ENCODE data around the gene IL11RA.

IL11RA gene

DNA sequence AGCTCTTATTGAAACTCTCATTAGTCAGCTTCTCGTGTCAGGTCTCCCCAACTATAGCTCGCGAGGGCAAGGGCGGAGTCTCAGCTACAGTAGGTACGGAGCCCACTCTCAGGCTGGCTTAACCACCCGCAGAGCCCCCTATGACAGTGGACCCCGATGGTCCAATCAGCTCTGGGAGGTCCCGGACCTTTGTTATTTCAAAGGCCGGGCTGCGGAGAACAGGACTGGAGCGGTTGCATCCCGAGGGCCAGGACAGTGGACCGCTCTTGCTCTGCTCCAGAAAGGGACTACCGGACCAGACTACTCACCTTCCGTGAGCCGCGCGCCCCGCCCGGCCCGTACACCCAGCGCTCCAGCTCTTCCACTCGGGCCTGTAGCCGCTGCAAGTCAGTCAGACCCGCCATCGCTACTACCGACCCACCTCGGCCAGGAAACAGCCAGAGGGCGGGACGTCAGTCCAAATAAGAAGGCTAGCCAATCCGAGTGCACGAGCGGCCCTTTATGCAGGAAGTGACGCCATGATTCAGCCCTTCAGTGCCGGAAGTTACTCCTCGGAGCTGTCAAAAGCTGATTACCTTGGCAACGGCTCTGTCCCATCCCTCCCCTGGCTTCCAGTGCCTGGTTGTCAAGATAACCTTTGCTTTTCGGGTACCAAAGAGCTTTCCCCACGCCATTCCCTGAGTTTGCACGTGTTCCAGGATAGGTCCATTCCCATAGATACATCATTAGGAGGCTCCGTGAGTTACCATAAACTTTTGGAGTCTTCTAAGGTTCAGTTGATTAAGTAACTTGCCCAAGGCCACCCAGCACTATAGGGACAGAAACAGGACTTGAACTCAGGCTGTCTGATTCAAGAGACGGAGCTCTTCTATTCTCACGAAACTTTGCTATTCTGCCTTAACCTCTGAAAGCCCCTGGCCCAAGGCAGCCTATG lies 31.7 kb upstream of the IL11RA start, which contains the start of gene DCTN3:
Gene DCTN3, minus strand, starts transcription at position 435 of the 934 bp plus-strand sequence. Its CDS starts 31 bp downstream, at position 404.
- Histone ChIP-seq H3K9me3 (no peaks in the 10 kb centered on the region), H3K36me3 (peaks cover 35% of the 10 kb centered on the region), H3K27ac (peak within 1 kb of the TSS; percentile 63), H3K27me3 (peaks cover 46% of the 10 kb centered on the region), H3K4me1 (ENCODE audit: control insufficient read depth in 1 of 2, insufficient read depth in 1 of 2, low read depth in 1 of 2, low read length in 1 of 2) (peaks cover 20 to 22% of the 10 kb centered on the region in 2 experiments), H3K4me3 (ENCODE audit: low read depth in 1 of 2, low read length in 1 of 2) (peak within 1 kb of the TSS; percentile 77 to 91)
- TF ChIP-seq, protein P1, sequence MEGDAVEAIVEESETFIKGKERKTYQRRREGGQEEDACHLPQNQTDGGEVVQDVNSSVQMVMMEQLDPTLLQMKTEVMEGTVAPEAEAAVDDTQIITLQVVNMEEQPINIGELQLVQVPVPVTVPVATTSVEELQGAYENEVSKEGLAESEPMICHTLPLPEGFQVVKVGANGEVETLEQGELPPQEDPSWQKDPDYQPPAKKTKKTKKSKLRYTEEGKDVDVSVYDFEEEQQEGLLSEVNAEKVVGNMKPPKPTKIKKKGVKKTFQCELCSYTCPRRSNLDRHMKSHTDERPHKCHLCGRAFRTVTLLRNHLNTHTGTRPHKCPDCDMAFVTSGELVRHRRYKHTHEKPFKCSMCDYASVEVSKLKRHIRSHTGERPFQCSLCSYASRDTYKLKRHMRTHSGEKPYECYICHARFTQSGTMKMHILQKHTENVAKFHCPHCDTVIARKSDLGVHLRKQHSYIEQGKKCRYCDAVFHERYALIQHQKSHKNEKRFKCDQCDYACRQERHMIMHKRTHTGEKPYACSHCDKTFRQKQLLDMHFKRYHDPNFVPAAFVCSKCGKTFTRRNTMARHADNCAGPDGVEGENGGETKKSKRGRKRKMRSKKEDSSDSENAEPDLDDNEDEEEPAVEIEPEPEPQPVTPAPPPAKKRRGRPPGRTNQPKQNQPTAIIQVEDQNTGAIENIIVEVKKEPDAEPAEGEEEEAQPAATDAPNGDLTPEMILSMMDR (IDR thresholded peaks at IDR 0.05), result no peak

DNA sequence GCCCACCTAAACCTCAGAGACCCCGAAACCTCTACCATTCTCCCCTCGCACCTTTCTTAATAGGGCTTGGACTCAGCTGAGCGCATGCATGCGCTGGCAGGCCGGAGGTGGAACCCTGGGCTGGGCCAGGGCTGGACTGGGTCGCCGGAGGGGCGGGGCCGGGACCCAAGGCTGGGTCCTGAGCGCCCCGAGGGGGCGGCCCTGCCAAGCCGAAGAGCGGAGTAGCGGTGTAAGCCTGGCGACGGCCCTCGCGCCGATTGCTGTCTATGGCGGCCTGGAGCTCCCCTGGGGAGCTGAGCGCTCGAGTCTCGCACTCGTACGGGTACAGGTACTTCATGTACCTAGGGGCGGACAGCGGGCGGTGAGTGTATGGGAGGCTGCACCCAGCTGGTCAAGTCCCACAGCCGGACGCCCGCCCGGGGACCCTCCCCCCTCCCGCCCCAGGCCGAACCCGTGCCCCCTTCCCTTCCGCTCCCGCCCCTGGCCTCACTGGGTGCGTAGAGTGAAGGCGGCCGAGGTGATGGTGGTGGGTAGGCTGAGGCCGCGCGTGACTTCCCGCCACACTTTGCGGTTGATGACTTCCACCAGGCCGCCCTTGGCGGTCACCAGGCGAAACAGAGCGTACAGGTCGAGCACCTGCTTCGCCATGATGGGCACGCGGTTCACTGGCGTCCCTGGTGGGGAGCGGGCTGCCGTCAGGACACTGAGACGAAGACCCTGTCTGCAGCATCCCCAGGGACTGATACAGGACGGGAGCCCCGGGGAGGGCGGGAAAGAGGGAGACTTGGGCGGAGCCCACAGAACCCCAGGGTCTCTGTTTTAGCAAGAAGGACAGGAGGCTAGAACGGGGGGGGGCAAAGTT lies 28.4 kb upstream of the IL11RA start:
- TF ChIP-seq, protein P1 (IDR thresholded peaks at IDR 0.05), result no peak
- H3K36me3 ChIP-seq, result peaks cover 3% of the 10 kb centered on the region
- no peaks in the 10 kb centered on the region for H3K9me3 ChIP-seq
- H3K4me3 ChIP-seq (ENCODE audit: low read depth in 1 of 2, low read length in 1 of 2), result no peak overlapping the region
- peaks cover 78% of the 10 kb centered on the region for H3K27me3 ChIP-seq
- no peak overlapping the region for H3K27ac ChIP-seq
- H3K4me1 ChIP-seq (ENCODE audit: control insufficient read depth in 1 of 2, insufficient read depth in 1 of 2, low read depth in 1 of 2, low read length in 1 of 2), result peaks cover 23 to 24% of the 10 kb centered on the region in 2 experiments

DNA sequence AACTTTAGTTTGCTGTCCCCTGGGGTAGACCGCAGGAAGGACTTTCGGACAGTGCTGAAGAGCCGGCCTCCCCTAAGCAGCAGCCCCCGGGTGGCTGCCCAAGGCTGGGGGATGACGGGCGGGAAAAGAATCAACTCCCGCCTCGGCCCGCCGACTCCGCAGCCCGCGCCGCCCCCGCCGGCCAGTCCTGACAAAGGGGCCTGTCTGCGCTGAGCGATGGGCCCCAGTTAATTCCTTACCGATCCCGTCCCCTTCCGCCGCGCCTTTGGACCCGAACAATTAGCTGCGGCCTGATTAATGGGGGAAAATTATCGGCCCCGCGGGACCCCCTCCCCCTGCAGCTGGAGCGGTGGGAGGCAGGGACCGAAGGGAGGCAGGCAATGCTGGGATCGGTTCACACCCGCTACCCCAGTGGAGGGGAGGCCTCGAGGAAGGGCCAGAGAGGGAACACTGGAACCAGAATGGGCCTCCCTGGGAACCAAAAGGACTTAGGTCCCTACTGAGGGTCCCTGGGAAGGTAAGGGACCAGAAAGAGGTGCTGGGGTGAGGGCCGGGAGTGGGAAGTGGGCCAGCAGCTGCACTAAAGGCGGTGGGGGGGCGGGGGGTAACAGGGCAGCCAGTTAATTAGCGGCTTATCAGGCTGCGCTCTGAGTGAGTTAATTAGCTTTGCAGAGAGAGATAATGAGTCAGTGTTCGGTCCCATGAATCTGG lies 27.4 kb upstream of the IL11RA start:
- Histone ChIP-seq H3K27me3 (peaks cover 89% of the 10 kb centered on the region), H3K27ac (no peak overlapping the region), H3K36me3 (no peaks in the 10 kb centered on the region), H3K4me3 (ENCODE audit: low read depth in 1 of 2, low read length in 1 of 2) (no peak overlapping the region), H3K9me3 (no peaks in the 10 kb centered on the region), H3K4me1 (ENCODE audit: control insufficient read depth in 1 of 2, insufficient read depth in 1 of 2, low read depth in 1 of 2, low read length in 1 of 2) (peaks cover 20 to 24% of the 10 kb centered on the region in 2 experiments)
- TF ChIP-seq, protein P1 (IDR thresholded peaks at IDR 0.05), result no peak

DNA sequence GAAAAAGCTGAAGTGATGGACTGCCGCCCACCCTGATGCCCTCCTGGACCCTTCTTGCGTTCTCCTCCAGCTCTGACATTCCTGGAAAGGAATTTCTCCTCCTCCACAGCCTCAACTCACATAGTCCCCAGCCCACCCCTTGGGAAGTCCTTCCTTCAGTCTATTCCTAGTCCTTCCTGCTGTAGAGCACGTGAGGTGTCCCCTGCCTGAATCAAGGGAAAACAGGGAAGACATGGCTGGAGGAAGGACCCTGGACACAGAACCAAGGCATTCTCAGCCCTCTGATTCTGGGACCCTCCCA lies 26.8 kb upstream of the IL11RA start:
- Histone ChIP-seq H3K27ac (no peak overlapping the region), H3K36me3 (no peaks in the 10 kb centered on the region), H3K4me1 (ENCODE audit: control insufficient read depth in 1 of 2, insufficient read depth in 1 of 2, low read depth in 1 of 2, low read length in 1 of 2) (peaks cover 15 to 21% of the 10 kb centered on the region in 2 experiments), H3K9me3 (no peaks in the 10 kb centered on the region), H3K27me3 (peaks cover 94% of the 10 kb centered on the region), H3K4me3 (ENCODE audit: low read depth in 1 of 2, low read length in 1 of 2) (no peak overlapping the region)
- TF ChIP-seq, protein P1 (IDR thresholded peaks at IDR 0.05), result no peak

Measured in neutrophil (primary cell).